A549 (cell line): Measurements from ENCODE around the gene PRKAG3. TPM values are rescaled to one million over a fixed set of nuclear protein-coding genes. Genes with fewer than 3 reads are reported as not detected.

Experiments
- ATAC-seq, 2 experiments: fragments of 200-7000 bp in 1 of 2; fragments of >200 bp in 1 of 2; cut with Nextera tagmentation in 1 of 2; cut with Tn5 transposase in 1 of 2; 3 replicates each; pipeline versions ENCODE4 v1.8.0 to v1.9.1; 2018 to 2020; ENCODE audit warnings: mild to moderate bottlenecking in 1 of 2, moderate library complexity in 1 of 2
- CTCF ChIA-PET: fragments of 300-600 bp; sonication (Branson Sonifier 250); formaldehyde crosslinking; extraction: SDS; loops from one replicate; lab custom pipeline; 2021; ENCODE audit warnings: antibody characterized with exemption, inconsistent platforms; lab: Yijun Ruan, JAX
- POLR2A ChIA-PET: fragments of 350-600 bp; formaldehyde crosslinking; extraction: SDS; loops from one replicate; lab custom pipeline; 2021; ENCODE audit warnings: antibody characterized with exemption, inconsistent platforms; lab: Yijun Ruan, JAX
- DNase-seq, 2 experiments: peaks; one replicate each; pipeline versions ENCODE4 v3.0.0 to v3.0.0-alpha.2; 2011 to 2016; ENCODE audit warnings: low read depth in 1 of 2, low spot score in 1 of 2
- FAIRE-seq: peaks from 2 replicates; lab custom pipeline; 2011; peaks lifted over from hg19 to GRCh38; lab: Jason Lieb, UNC
- H3K27ac ChIP-seq, 2 experiments: fragments of >200 bp; sonication (Bioruptor Twin); formaldehyde crosslinking; 3 replicates each; pipeline ENCODE4 v1.5.1; 2016 to 2017
- H3K4me1 ChIP-seq: fragments of >200 bp; sonication (Bioruptor Twin); formaldehyde crosslinking; 3 replicates; pipeline ENCODE4 v1.6.1; 2016
- H3K4me2 ChIP-seq: fragments of >200 bp; sonication (Bioruptor Twin); formaldehyde crosslinking; 3 replicates; pipeline ENCODE4 v1.6.1; 2016
- H3K4me3 ChIP-seq: fragments of >200 bp; sonication (Bioruptor Twin); formaldehyde crosslinking; 3 replicates; pipeline ENCODE4 v1.5.1; 2016
- H3K9me3 ChIP-seq: fragments of >200 bp; sonication (Bioruptor Twin); formaldehyde crosslinking; 3 replicates; pipeline ENCODE4 v1.6.1; 2016
- BCL3 ChIP-seq: fragments of >200 bp; sonication (Bioruptor Twin); formaldehyde crosslinking; IDR thresholded peaks from 3 replicates; pipeline ENCODE4 v1.6.1; 2016
- BHLHE40 ChIP-seq: IDR thresholded peaks from 2 replicates; pipeline ENCODE4 v1.6.1; 2012; ENCODE audit warnings: low read depth, low read length, inconsistent platforms
- CBX8 ChIP-seq: fragments of 200-600 bp; sonication (generic); IDR thresholded peaks from 2 replicates; pipeline ENCODE4 v1.6.1; 2016
- FOSB ChIP-seq: fragments of 250-450 bp; sonication (Bioruptor Pico); IDR thresholded peaks from 2 replicates; pipeline ENCODE4 v1.5.0; 2020; ENCODE audit warnings: mild to moderate bottlenecking, moderate library complexity
- GATA3 ChIP-seq: IDR thresholded peaks from 2 replicates; pipeline ENCODE4 v1.6.1; 2012; ENCODE audit warnings: borderline replicate concordance
- HEYL ChIP-seq: fragments of 250-450 bp; sonication (Bioruptor Pico); IDR thresholded peaks from 2 replicates; pipeline ENCODE4 v1.8.0; 2021; ENCODE audit warnings: mild to moderate bottlenecking, moderate library complexity
- HOXA7 ChIP-seq: fragments of 250-450 bp; sonication (Bioruptor Pico); IDR thresholded peaks from 2 replicates; pipeline ENCODE4 v1.5.0; 2020; ENCODE audit warnings: mild to moderate bottlenecking, moderate library complexity
- HOXB5 ChIP-seq: fragments of 250-450 bp; sonication (Bioruptor Pico); IDR thresholded peaks from 2 replicates; pipeline ENCODE4 v1.5.0; 2020; ENCODE audit warnings: mild to moderate bottlenecking, moderate library complexity
- JUN ChIP-seq, 2 experiments: fragments of >200 bp; sonication (Bioruptor Twin); formaldehyde crosslinking; IDR thresholded peaks; 2 replicates in 1 of 2; 3 replicates in 1 of 2; pipeline ENCODE4 v1.6.1; 2016 to 2017
- MYC ChIP-seq: IDR thresholded peaks from 2 replicates; pipeline ENCODE4 v1.6.1; 2012; ENCODE audit warnings: mild to moderate bottlenecking, inconsistent platforms, low read length, improper control_type of control experiment, borderline replicate concordance
- PHF8 ChIP-seq: fragments of 200-600 bp; sonication (generic); IDR thresholded peaks from 2 replicates; pipeline ENCODE4 v1.6.1; 2016; ENCODE audit warnings: low read depth, mild to moderate bottlenecking, antibody characterized with exemption, moderate library complexity, borderline replicate concordance
- POLR2A ChIP-seq: IDR thresholded peaks from 2 replicates; pipeline ENCODE4 v1.6.1; 2012; ENCODE audit warnings: mild to moderate bottlenecking, low read length
- POLR2AphosphoS2 ChIP-seq: conservative IDR thresholded peaks from 2 replicates; pipeline ENCODE4 v1.6.1; 2012; ENCODE audit warnings: low read length, improper control_type of control experiment, inconsistent platforms
- RAD21 ChIP-seq, 2 experiments: fragments of >200 bp in 1 of 2; sonication (Bioruptor Twin) in 1 of 2; formaldehyde crosslinking in 1 of 2; IDR thresholded peaks in 1 of 2; conservative IDR thresholded peaks in 1 of 2; 2 replicates in 1 of 2; 3 replicates in 1 of 2; pipeline ENCODE4 v1.6.1; 2012 to 2018; ENCODE audit warnings: inconsistent platforms in 1 of 2
- RNF2 ChIP-seq: fragments of 200-600 bp; sonication (generic); IDR thresholded peaks from 2 replicates; pipeline ENCODE4 v1.6.1; 2016; ENCODE audit warnings: low read depth, mild to moderate bottlenecking, antibody characterized with exemption, moderate library complexity, borderline replicate concordance
- SMC3 ChIP-seq: fragments of >200 bp; sonication (Bioruptor Twin); formaldehyde crosslinking; IDR thresholded peaks from 3 replicates; pipeline ENCODE4 v1.6.1; 2018; ENCODE audit warnings: inconsistent platforms
- ZSCAN20 ChIP-seq: fragments of 250-450 bp; sonication (Bioruptor Pico); IDR thresholded peaks from 2 replicates; pipeline ENCODE4 v1.8.0; 2022; ENCODE audit warnings: mild to moderate bottlenecking, moderate library complexity
- WGBS: methylation state at CpG from one replicate; pipeline ENCODE4 v1.1.6; 2017; ENCODE audit errors: missing lambda C conversion rate; 5-methylcytosine and 5-hydroxymethylcytosine counted together
- polyA plus RNA-seq, 4 experiments: library from polyadenylated mRNA; depleted of rRNA in 3 of 4; stranded (reverse); fragments of >200 nt; fragmentation: RNase III in 1 of 4; extraction: RNeasy Plus Mini Kit Qiagen cat#74134 plus additional on column Dnase treatment in 1 of 4; gene quantifications; 2 replicates in 3 of 4; 3 replicates in 1 of 4; pipeline ENCODE4 v1.2.3, GENCODE V29; 2011 to 2017
- TF ChIP-seq, protein P1 (sequence below): fragments of 250-450 bp; sonication (Bioruptor Pico); IDR thresholded peaks from 2 replicates; pipeline ENCODE4 v1.5.0; 2021; ENCODE audit warnings: mild to moderate bottlenecking, moderate library complexity, borderline replicate concordance
- TF ChIP-seq, protein P2 (sequence below): fragments of >200 bp; sonication (Bioruptor Twin); formaldehyde crosslinking; IDR thresholded peaks from 2 replicates; pipeline ENCODE4 v1.6.1; 2016
- TF ChIP-seq, protein P3 (sequence below): fragments of >200 bp; sonication (Bioruptor Twin); formaldehyde crosslinking; IDR thresholded peaks from 3 replicates; pipeline ENCODE4 v1.5.1; 2016

The PRKAG3 gene
- polyA plus RNA-seq, 2 of the 4 experiments (the other 2 are of a cell fraction) = not detected

GRCh38 chr2:218853766-218854165 lies 22.2 kb upstream of the PRKAG3 start:
- no peak overlapping the region for H3K4me3 ChIP-seq
- H3K4me2 ChIP-seq = 0 out of 3 replicates have a peak overlapping the region, but pooled peaks have one; percentile 10
- ChIA-PET POLR2A (no interaction called here), CTCF (interaction anchor here (0.6 to 6.2 kb wide), 10 partner anchors 11 to 461 kb away, joined by 3 to 57 read pairs (median 4); no protein-coding TSS in a partner anchor)
- H3K27ac ChIP-seq = 0 out of 6 replicates have a peak overlapping the region, but pooled peaks of 1 of the 2 experiments have one; percentile 12
- DNase-seq (peak in 1 of 2 experiments; percentile 29), FAIRE-seq (no peak), ATAC-seq (peak; percentile 28 to 32; a peak in 5 of 6 replicates)
- TF ChIP-seq JUN (IDR thresholded peaks at IDR 0.05) (no peak), MYC (no peak), FOSB (no peak), RAD21 (conservative IDR thresholded peaks at IDR 0.05 in 1 of 2, IDR thresholded peaks at IDR 0.05 in 1 of 2) (no peak), HEYL (CRISPR knock-in tag) (no peak), GATA3 (no peak), RNF2 (no peak), POLR2A (no peak), BHLHE40 (no peak), PHF8 (no peak), HOXA7 (CRISPR knock-in tag) (no peak), BCL3 (no peak), ZSCAN20 (CRISPR knock-in tag) (no peak), HOXB5 (CRISPR knock-in tag) (no peak)
- TF ChIP-seq, protein P1, sequence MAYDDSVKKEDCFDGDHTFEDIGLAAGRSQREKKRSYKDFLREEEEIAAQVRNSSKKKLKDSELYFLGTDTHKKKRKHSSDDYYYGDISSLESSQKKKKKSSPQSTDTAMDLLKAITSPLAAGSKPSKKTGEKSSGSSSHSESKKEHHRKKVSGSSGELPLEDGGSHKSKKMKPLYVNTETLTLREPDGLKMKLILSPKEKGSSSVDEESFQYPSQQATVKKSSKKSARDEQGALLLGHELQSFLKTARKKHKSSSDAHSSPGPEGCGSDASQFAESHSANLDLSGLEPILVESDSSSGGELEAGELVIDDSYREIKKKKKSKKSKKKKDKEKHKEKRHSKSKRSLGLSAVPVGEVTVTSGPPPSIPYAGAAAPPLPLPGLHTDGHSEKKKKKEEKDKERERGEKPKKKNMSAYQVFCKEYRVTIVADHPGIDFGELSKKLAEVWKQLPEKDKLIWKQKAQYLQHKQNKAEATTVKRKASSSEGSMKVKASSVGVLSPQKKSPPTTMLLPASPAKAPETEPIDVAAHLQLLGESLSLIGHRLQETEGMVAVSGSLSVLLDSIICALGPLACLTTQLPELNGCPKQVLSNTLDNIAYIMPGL = no peak
- TF ChIP-seq, protein P2, sequence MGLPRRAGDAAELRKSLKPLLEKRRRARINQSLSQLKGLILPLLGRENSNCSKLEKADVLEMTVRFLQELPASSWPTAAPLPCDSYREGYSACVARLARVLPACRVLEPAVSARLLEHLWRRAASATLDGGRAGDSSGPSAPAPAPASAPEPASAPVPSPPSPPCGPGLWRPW = no peak
- H3K4me1 ChIP-seq = peaks cover 31% of the 10 kb centered on the region
- 65% methylated on average over 5 of the region's 5 CpGs for WGBS
- H3K9me3 ChIP-seq = no peaks in the 10 kb centered on the region

DNA sequence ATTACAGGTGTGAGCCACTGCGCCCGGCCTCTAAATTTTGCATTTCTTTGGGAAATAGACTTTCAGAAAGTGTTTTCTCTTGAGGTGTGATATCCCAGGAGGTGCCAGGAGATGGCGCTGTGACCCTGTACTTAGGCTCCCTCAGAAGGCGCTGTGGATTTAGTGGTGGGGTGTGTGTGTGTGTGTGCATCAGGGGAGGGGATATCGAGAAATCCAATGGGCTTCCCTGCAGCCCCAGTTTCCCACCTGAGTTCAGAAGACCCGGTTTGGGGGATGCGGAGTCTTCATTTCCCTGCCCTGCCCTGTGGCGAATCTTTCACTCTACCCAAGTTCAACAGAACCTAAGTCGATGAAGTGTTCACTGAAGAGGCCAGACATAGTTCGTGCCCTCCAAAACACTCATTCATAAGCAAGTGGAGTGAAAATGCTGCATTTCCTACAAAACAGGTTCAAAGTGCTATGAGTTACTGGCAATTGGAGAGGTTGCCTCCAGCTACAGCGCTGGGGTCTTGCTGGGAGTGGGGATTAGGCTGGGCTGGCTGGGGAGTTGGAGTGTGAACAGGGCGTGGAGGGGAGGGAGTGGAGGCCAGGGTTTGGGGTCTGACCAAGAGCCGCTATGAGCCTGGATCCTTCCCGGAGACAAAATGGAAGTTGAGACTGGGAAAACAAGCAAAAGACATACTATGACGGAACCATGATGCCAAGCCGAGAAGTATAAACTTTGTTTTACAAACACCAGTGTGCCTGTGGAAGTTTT lies 21.5 kb upstream of the PRKAG3 start:
- Histone ChIP-seq H3K4me1 (peaks cover 25% of the 10 kb centered on the region), H3K9me3 (no peaks in the 10 kb centered on the region), H3K27ac (0 out of 6 replicates have a peak overlapping the region, but pooled peaks of 1 of the 2 experiments have one; percentile 12), H3K4me3 (no peak overlapping the region), H3K4me2 (peak overlapping the region; percentile 18; the same call in 1 of the 3 replicates)
- ATAC-seq = peak; percentile 36 to 73; a peak in 4 of 6 replicates
- TF ChIP-seq GATA3 (no peak), SMC3 (peak; percentile 71), POLR2A (no peak), CBX8 (no peak), RAD21 (conservative IDR thresholded peaks at IDR 0.05 in 1 of 2, IDR thresholded peaks at IDR 0.05 in 1 of 2) (peak; percentile 82 to 88), POLR2AphosphoS2 (no peak)
- TF ChIP-seq, protein P3, sequence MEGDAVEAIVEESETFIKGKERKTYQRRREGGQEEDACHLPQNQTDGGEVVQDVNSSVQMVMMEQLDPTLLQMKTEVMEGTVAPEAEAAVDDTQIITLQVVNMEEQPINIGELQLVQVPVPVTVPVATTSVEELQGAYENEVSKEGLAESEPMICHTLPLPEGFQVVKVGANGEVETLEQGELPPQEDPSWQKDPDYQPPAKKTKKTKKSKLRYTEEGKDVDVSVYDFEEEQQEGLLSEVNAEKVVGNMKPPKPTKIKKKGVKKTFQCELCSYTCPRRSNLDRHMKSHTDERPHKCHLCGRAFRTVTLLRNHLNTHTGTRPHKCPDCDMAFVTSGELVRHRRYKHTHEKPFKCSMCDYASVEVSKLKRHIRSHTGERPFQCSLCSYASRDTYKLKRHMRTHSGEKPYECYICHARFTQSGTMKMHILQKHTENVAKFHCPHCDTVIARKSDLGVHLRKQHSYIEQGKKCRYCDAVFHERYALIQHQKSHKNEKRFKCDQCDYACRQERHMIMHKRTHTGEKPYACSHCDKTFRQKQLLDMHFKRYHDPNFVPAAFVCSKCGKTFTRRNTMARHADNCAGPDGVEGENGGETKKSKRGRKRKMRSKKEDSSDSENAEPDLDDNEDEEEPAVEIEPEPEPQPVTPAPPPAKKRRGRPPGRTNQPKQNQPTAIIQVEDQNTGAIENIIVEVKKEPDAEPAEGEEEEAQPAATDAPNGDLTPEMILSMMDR = peak; percentile 83
- ChIA-PET CTCF (interaction anchor here (0.6 to 6.2 kb wide), 22 partner anchors 11 to 288 kb away, joined by 3 to 57 read pairs (median 5); partner anchors contain the start of gene TTLL4), POLR2A (no interaction called here)
- no peak for FAIRE-seq
- peak in 1 of 2 experiments; percentile 75 for DNase-seq
- WGBS = 49% methylated on average over 16 of the region's 16 CpGs
